ENCODE results near the gene THAP4.

- TF ChIP-seq CTCF (conservative IDR thresholded peaks at IDR 0.05) (no peak), ZFX (IDR thresholded peaks at IDR 0.05) (no peak)
These were observed 39.4 kb downstream of the THAP4 start for GRCh38 chr2:241597561-241597960.
